Progenitor cell of endocrine pancreas (in vitro differentiated cells): ENCODE data around the gene PEMT. TPM values are rescaled to one million over a fixed set of nuclear protein-coding genes. Genes with fewer than 3 reads are reported as not detected.

Source experiments
- DNase-seq: peaks from one replicate; pipeline ENCODE4 v3.0.0; 2021; ENCODE audit warnings: low spot score; ENCODE audit not compliant: unreplicated experiment
- H3K27ac Mint-ChIP-seq: 2 replicates; pipeline ENCODE4 v1.8.0; 2021; ENCODE audit warnings: mild to moderate bottlenecking, moderate library complexity, mixed read lengths
- H3K27me3 Mint-ChIP-seq: 2 replicates; pipeline ENCODE4 v1.8.0; 2021; ENCODE audit warnings: mixed read lengths
- H3K36me3 Mint-ChIP-seq: 2 replicates; pipeline ENCODE4 v1.8.0; 2022; ENCODE audit warnings: mixed read lengths; ENCODE audit not compliant: insufficient read depth
- H3K4me1 Mint-ChIP-seq: 2 replicates; pipeline ENCODE4 v1.8.0; 2021; ENCODE audit warnings: low read depth, mixed read lengths
- H3K4me3 Mint-ChIP-seq: 2 replicates; pipeline ENCODE4 v1.8.0; 2021; ENCODE audit warnings: low read depth, mild to moderate bottlenecking, moderate library complexity, mixed read lengths
- H3K9me3 Mint-ChIP-seq: 2 replicates; pipeline ENCODE4 v1.8.0; 2021; ENCODE audit warnings: low read depth, mixed read lengths
- CTCF ChIP-seq: fragments of 200-600 bp; sonication (generic); IDR thresholded peaks from one replicate; pipeline ENCODE4 v1.5.0; 2021; ENCODE audit warnings: antibody characterized with exemption, mild to moderate bottlenecking; ENCODE audit not compliant: unreplicated experiment
- total RNA-seq: library from RNA; stranded (reverse); gene quantifications from 2 replicates; pipeline ENCODE4 v1.2.1, GENCODE V29; 2021

The PEMT gene
- total RNA-seq, 1 donor from 2014 or later: 67.0 TPM

GRCh38 chr17:17523731-17524490 is 67.6 kb downstream of the PEMT start:
- H3K4me1 Mint-ChIP-seq: peaks cover 1% of the 10 kb centered on the region
- no peak overlapping the region for H3K27ac Mint-ChIP-seq
- DNase-seq: no peak
- no peaks in the 10 kb centered on the region for H3K27me3 Mint-ChIP-seq
- no peak for TF ChIP-seq CTCF
- no peaks in the 10 kb centered on the region for H3K9me3 Mint-ChIP-seq
- no peak overlapping the region for H3K4me3 Mint-ChIP-seq
- H3K36me3 Mint-ChIP-seq: peaks cover 3% of the 10 kb centered on the region

- peaks cover 3% of the 10 kb centered on the region for H3K36me3 Mint-ChIP-seq
- TF ChIP-seq CTCF: no peak
- H3K27ac Mint-ChIP-seq: no peak overlapping the region
- H3K27me3 Mint-ChIP-seq: no peaks in the 10 kb centered on the region
- H3K9me3 Mint-ChIP-seq: no peaks in the 10 kb centered on the region
- H3K4me3 Mint-ChIP-seq: no peak overlapping the region
- peaks cover 1% of the 10 kb centered on the region for H3K4me1 Mint-ChIP-seq
- DNase-seq: no peak
Observed at GRCh38 chr17:17523001-17523730, 68.3 kb downstream of the PEMT start.

GRCh38 chr17:17520599-17521232 is 70.8 kb downstream of the PEMT start:
- no peak for TF ChIP-seq CTCF
- Mint-ChIP-seq H3K27me3 (no peaks in the 10 kb centered on the region), H3K4me1 (peaks cover 1% of the 10 kb centered on the region), H3K36me3 (peaks cover 3% of the 10 kb centered on the region), H3K9me3 (no peaks in the 10 kb centered on the region), H3K4me3 (no peak overlapping the region), H3K27ac (no peak overlapping the region)
- DNase-seq: no peak

GRCh38 chr17:17519886-17520285 is 71.6 kb downstream of the PEMT start:
- H3K9me3 Mint-ChIP-seq: no peaks in the 10 kb centered on the region
- H3K27me3 Mint-ChIP-seq: no peaks in the 10 kb centered on the region
- no peaks in the 10 kb centered on the region for H3K36me3 Mint-ChIP-seq
- no peak for DNase-seq
- no peak overlapping the region for H3K27ac Mint-ChIP-seq
- TF ChIP-seq CTCF: no peak
- H3K4me3 Mint-ChIP-seq: no peak overlapping the region
- peaks cover 1% of the 10 kb centered on the region for H3K4me1 Mint-ChIP-seq

- H3K27me3 Mint-ChIP-seq: no peaks in the 10 kb centered on the region
Observed at GRCh38 chr17:17518951-17519350, 72.6 kb downstream of the PEMT start.

More at GRCh38 chr17:17518951-17519350, 72.6 kb downstream of the PEMT start:
- H3K9me3 Mint-ChIP-seq: no peaks in the 10 kb centered on the region
- no peak for DNase-seq
- no peak overlapping the region for H3K27ac Mint-ChIP-seq
- H3K4me3 Mint-ChIP-seq: no peak overlapping the region
- no peak for TF ChIP-seq CTCF
- H3K36me3 Mint-ChIP-seq: no peaks in the 10 kb centered on the region
- peaks cover 1% of the 10 kb centered on the region for H3K4me1 Mint-ChIP-seq
